NCI-H1048 (cell line): ENCODE measurements around the gene GTF2E1.
A peak's percentile ranks its signal among the peaks of the same experiment; 100 is the strongest.
"Not testable (repeated sequence)": the region's sequence is repeated elsewhere in the genome, so short reads cannot be mapped to it uniquely, and the experiment has no call there.

Source experiments
- DNase-seq: peaks from one replicate; lab custom pipeline; 2025; lab: John Stamatoyannopoulos, UW

The GTF2E1 gene

DNA sequence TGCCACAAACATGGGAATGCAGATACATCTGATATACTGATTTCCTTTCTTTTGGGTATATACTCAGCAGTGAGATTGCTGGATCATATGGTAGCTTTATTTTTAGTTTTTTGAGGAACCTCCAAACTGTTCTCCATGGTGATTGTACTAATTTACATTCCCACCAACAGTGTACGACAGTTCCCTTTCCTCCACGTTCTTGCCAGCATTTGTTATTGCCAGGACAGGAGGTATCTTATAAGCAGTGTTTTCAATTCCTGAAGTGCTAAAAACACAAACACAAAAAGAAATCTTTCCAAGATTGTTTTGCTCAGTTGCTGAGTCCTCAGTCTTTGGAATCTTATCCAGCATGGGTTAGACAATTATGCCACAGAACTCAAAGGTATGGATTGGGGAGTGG, 13.5 kb downstream of the GTF2E1 start:
- no peak for DNase-seq

DNA sequence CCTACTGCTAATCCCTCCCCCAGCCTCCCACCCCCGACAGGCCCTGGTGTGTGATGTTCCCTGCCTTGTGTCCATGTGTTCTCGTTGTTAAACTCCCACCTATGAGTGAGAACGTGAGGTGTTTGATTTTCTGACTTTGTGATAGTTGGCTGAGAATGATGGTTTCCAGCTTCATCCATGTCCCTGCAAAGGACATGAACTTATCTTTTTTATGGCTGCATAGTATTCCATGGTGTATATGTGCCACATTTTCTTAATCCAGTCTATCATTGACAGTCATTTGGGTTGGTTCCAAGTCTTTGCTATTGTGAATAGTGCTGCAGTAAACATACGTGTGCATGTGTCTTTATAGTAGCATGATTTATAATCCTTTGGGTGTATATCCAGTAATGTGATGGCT, 16.0 kb downstream of the GTF2E1 start:
- not testable (repeated sequence) for DNase-seq

DNA sequence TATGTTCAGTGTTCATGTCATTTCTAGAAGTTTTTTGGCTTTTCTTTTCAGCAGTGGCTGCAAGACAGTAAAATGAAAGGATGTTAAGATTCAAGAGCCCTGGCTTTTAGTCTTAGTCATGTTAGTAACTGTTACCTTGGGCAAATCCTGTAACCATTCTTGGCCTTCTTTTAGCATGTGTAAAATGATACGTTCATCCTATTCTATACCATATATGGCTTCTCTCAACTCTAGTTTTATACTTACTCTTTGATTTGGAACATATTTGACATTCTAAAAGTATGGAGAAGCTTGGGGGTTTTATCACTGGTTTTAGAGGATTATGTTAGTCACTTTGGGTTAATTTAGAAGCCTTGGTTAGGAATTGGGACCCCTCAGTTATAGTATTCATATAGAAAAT, 20.1 kb downstream of the GTF2E1 start:
- DNase-seq: no peak

DNA sequence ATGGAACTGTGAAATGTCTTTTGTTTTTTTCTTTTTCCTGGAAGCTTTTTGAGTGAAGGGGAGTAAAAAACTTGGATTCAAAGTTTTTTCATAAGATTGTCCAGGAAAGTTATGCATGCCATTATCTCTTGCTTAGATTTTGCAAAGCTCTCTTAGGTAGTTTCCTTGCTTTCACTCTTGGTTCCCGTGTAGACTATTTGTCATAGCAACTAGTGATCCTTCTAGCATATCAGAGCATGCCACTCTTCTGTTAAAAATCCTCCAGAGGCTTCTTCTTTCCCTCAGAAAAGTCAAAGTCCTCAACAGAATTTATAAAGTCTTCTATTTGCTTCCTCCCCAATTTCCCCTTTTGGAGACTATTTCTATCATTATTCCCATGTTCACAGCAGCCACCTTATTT, 21.1 kb downstream of the GTF2E1 start:
- DNase-seq: no peak

DNA sequence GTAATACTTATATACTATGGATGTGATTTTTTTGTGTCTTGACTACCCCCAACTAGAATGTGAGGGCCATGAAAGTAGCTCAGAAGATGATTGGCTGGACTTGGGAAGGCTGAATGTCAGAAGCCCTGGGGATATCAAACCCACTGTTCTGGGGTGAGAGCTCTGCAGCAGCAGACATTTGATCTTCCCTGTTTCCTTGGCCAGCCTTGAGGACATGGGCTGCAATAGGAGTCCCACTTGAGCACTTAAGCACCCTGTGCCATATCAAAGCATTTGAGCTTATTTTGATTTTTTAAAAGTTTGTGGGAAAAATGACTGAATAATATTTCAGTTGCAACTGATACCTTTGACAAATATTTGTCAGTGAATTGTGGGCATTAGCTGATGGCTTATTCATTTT, 21.7 kb downstream of the GTF2E1 start:
- no peak for DNase-seq

DNA sequence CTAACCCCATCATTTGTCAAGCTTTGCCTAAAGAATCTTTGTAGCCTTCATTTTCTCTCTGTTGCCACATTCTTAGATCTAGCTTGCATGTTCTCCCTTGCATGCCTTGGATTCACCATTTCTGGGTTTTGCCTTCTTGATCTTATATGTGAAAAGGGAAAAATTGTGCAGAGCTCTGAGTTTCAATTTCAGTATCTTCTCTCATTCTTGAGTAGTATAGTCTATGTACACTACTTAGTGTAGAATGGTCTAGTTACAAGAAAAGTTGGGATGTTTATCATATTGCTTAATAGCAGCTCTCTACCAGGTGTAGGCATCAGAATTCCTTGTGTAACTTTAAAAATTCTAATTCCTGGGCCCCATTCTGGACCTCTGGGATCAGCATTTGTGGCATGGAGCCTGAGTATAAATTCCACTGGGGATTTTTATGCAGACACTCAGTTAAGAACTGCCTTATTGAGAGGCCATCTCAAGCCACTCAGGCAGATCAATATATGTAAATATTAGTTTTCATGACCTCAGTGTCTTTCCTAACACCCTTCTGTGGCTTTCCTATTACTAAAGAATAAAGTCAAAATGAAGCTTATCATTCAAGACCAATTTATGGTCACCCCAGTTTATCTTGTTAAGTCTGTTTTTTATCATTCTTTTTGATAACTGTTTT, 23.4 kb downstream of the GTF2E1 start:
- no peak for DNase-seq

DNA sequence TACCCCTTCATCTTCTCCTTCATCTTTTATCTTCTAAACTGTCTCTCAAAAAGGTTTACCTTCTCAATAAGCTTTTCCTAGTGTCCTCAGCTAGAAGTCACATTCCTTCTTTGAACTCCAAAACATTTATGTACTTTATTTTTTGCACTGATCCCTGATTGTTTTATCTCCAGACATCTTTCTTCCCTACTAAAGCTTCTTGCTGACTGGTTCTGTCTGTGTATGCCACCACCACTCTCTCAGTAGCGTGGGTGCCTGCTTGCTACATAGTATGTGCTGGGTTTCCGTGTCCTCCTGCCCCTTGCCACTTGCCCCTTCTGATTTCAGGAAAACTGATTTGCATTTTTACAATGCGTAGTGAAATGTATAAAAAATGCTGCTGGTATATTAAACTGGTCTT, 24.0 kb downstream of the GTF2E1 start:
- no peak for DNase-seq

DNA sequence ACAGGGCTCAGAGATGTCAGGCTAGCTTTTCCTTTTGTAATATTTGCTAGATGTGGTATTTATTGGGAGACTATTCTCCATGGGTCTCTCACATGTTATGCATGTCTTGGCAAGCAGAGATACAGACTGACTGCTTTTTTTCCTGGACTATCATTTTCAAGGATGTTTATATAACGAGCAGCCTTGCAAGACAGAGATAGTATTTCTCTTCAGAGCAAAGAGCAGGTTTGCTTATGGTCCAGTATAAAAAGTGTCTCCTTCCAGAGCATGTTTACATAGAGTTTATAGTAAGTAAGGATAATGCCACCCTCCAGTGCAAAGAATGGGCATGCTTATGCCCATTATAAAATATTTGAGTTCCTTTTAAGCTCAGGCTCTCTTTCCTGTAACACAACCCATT, 24.6 kb downstream of the GTF2E1 start:
- DNase-seq: no peak

DNA sequence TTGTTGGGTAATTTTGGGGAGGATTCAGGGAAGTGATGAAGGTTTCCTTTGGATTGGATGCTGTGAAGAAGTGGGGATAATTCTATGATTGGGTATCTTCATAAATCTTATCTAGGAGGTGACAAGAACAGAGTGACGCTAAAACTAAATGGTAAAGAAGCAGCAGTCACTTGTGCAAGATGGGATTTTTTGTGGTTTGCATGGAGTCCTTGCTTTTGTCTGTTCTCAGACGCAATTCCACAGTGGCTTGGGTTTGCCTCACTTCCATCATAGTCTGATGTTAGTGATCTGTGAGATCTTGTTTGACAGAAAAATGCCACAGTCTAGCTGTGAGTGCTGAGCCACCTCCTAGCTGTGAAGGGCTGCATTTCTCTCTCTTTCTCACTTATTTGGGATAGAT, 26.9 kb downstream of the GTF2E1 start:
- no peak for DNase-seq

DNA sequence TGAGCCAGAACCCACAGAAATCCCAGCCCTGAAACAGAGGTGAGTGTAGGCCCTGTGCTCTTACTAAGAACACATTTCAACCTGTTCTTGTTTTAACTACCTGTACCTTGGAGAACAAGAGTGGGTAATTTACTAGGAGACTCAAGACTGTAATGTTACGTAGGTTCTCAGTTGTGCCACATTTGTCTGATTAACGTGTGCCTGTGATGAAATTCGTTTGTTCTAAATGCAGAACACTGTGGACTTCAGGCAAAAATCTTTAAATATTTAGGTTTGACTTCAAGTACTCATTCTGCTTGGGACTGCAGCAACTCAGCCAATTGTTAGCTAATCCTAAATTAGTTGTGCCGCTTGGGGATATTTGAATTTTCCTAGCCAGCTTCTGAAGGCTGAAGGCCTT, 28.3 kb downstream of the GTF2E1 start:
- DNase-seq: no peak

DNA sequence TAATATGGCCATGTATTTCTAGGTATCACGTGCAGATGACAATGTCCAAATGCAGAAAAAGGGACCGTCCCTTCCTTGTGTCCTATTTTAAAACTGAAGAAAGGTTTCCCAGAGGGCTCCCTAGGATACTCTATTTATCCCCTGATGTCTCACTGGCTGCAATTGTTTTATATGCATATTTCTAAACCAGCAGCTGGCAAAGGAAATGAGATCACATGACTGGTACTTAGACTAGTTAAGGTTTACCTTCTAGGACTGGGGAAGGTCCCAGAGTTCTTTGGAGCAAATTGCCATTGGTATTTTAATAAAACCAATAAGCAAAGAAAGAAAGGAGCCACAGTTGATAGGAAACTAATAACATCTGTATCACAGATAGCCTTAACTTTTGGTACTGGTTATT, 29.5 kb downstream of the GTF2E1 start:
- no peak for DNase-seq

DNA sequence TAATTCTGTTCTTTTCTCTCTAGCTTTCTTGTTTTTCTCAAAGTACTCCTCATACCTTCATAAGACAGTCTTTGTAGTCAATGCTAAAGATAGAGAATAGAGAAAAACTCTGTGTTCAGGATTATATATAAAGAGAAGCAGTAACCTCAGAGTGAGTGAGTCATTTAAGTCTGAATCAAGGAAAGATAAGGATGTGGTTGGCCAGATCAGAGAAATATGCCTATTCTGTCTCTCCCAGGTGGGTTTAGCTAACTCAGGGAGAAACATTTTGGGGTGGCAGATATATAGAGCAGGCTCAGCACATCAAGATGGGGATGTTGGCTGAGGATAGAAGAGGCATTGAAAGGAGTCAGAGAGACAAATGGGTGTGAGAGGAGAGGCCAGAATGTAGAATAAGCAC, 31.4 kb downstream of the GTF2E1 start:
- no peak for DNase-seq

DNA sequence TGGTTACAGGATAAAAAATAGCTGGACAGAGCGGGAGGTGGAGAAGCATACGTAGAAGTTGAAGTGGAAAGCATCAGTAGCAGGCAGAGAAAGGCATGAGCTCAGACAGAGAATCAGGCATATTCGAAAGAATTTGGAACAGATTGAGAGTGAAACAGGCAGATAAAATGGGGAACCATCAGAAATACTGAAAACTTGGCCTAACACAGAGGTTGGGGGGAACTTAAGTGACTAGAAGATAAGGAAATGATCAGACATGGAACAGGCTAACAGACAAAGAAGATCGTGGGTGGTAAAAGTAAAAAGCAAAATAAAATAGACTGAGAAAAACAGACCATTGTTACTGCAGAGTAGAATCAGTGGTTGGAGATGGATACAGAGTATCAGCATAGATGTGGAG, 32.9 kb downstream of the GTF2E1 start:
- no peak for DNase-seq

DNA sequence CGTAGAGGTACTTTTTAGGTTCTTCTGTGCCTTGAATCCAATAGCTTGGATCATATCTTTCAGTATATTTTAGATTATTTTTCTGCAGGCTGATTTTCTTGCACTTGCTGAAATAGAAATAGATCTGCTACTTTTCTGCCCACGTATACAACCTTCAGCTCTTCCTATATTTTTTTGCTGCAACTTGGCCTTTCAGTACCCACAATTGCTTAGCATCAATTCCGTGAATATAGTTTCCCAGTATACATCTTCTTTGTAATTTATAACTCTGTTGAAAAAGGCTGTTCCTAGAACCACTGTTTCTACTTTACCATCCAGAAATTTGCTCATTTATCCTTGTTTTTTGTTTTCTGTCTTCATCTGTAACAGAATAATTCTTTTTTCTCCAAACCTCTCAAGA, 36.2 kb downstream of the GTF2E1 start:
- DNase-seq: no peak

DNA sequence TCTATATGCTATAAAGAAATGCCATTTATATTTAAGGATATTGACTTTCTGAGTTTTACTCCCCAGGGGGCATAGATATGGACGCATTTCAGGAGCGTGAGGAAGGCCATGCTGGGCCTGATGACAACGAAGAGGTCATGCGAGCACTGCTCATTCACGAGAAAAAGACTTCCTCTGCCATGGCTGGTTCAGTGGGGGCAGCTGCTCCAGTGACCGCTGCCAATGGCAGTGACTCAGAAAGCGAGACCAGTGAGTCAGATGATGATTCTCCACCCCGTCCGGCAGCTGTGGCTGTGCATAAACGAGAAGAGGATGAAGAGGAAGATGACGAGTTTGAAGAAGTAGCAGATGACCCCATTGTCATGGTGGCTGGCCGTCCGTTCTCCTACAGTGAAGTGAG, 38.4 kb downstream of the GTF2E1 start:
- DNase-seq: no peak

DNA sequence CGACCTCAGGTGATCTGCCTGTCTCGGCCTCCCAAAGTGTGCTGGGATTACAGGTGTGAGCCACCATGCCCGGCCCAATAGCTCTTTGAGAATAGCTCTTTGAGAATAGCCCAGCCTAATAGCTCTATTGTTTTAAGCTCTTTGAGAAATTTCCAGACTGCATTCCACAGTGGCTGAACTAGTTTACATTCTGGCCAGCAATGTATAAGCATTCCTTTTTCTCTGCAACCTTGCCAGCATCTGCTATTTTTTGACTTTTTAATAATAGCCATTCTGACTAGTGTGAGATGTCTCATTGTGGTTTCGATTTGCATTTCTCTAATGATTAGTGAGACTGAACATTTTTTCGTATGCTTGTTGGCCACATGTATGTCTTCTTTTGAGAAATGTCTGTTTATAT, 43.3 kb downstream of the GTF2E1 start:
- DNase-seq: not testable (repeated sequence)

DNA sequence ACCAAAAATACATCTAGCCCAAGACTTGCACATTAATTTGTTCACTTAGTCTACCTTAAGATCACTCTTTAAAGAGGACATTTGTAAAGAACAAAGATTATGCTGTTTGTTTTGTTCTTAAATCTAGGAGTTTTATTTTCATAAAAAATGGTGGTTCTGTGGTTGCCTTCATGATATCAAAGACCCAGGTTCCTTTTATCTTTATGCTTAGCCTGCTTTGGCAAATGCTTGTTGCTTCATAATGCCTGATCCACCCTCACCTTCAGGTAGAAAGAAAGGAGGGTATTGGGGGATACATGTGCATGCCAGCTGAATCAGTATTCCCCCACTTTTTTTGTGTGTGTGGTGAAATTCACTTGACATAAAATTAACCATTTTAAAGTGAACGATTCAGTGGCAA, 48.5 kb downstream of the GTF2E1 start:
- DNase-seq: no peak

DNA sequence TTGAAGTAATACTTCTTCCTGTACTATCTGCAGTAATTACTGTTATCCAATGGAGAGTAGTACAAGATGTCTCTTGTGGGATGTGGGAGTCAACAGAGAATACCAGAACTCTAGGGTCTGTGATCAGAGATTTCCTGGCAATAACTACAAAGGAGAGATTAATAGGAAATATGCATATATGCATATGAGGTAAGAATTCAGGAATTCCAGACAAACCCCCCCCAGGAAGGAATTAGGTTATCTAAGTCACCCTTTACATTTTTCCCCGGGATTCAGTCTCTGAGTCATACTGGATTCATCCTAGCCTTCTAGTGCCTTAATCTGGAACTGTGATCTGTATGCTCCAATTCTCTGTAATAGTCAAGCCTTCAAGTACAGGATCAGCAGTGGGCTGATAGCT, 49.4 kb downstream of the GTF2E1 start:
- DNase-seq: no peak

DNA sequence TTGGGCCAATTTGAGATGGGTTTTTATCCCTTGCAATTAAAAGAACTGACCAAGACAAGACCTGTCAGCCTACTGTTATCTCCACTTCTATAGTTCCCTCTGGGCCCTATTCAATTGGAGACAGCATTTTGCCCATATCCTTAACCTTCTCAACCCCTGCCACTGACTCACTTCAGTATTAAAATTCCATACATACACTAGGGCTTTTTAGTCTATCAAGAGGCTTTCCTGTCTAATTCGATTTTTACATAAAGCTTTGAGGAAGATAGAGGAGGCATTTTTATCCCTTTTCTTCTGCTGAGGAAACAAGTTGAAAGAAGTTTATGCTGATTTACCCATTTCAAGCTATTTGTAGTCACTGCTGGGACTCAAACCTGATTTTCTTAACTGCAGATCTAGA, 51.1 kb downstream of the GTF2E1 start:
- DNase-seq: no peak

DNA sequence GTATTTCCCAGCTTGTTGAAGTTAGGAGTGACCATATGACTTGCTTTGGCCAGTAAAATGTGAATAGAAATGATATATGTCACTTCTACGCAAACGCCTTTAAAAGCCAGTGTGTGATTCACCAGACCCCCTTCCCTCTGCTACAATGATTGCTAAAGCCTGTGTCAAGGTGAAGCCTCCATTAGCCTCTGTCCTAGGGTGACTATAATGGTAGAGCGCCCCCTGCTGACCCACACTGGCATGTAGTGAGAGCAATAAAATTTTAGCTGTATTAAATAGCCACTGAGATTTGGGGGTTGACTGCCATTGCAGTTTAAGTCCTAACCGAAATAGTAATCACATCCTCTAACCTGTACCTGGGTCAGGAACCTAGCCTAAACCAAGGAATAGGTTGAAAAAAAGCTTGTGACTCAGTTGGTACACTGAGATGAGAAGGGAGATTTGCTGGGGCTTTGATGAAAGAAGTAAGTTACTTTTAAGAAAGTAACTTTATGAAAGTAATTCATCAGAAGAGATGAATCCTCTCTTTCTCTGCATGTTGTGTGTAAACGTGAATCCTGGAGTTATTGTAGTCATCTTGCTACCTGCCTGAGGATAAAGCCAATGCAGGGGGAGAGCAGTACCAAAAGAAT, 52.6 kb downstream of the GTF2E1 start:
- peak; percentile 26 for DNase-seq

DNA sequence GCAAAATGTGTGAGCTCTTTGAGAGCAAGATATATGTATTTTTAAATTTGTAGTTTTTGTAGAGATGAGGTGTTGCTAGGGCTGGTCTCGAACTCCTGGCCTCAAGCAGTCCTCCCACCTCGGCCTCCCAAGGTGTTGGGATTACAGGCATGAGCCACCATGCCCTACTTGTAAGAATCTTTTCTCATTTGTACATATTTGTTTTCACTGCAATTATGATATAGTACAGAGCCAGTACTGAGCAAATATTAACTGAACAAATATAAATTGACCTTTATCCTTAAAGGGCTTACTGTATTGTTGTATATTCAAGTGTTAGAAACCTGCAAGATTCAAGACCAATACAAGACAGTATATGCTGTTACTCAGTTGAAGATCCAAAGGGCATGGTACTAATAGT, 53.4 kb downstream of the GTF2E1 start:
- no peak for DNase-seq

DNA sequence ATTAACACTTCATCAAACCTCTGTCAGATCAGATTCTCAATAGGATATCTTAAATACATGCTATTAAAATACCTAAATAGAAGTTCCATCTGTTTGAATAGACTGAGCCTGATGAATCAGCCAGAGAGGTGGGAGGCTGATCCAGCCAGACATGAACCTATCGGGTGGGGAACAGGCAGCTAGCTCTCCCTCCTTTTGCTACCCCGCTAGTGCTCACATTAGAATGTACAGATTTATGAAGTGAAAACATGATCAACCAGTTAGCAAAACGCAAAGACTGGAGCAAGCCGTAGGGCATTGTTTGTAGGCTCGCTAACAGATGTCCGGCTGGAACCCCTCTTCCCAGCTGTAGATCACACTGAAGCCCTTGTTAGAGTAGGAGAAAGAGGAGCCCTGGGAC, 54.4 kb downstream of the GTF2E1 start:
- no peak for DNase-seq

DNA sequence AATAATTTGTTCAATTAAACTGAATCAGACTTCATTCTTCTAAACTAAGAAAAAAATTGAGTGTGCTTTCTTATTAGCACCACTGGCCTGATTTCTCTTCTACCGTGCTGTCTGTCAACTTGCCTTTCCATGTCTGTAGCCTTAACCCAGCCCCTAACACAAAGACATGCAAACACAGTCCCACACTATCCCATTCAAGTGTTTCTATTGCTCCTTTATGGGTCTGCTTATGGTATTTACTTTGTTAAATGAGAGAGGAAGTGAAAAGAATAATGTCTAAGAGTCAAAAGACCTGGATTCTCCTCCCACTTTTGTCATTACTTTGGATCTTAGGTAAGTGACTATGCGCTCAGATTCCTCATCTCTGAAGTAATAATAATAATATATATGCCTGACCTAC, 55.3 kb downstream of the GTF2E1 start:
- no peak for DNase-seq

DNA sequence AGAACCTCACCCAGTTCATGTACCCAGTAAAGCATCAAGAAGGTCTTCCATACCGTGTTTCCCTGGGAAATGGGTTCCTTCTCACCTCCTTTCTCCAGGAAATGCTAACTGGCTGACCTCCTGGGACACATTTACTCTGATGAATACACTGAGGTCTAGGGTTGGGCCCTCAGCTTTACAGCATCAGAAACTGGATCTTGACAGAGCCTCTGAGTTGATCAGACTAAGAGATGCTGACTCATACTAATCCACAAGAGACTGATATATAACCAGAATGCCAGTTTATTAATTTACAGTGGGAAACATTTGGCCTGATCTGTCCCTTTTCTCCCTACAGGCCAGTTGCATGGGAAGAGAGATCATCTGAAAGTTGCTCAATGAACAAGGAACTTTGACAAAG, 55.8 kb downstream of the GTF2E1 start:
- DNase-seq: no peak
